HepG2 (cell line): Measurements from ENCODE around the gene CPT1B. TPM values are rescaled to one million over a fixed set of nuclear protein-coding genes. Genes with fewer than 3 reads are reported as not detected.

Experiments used
- AGO2 ChIP-seq: fragments of 200-400 bp; formaldehyde crosslinking; optimal IDR thresholded peaks from 2 replicates; pipeline ENCODE3; 2017; ENCODE audit warnings: mild to moderate bottlenecking, low read depth, low read length, moderate library complexity
- FOXP1 ChIP-seq, 2 experiments: fragments of 450-650 bp in 1 of 2; IDR thresholded peaks; 2 replicates each; pipeline ENCODE4 v1.6.1; 2017 to 2018; ENCODE audit warnings: antibody characterized with exemption in 1 of 2
- KAT8 ChIP-seq: IDR thresholded peaks from 2 replicates; pipeline ENCODE4 v1.6.1; 2016; ENCODE audit warnings: missing genetic modification reagents, missing compliant biosample characterization
- LCORL ChIP-seq, 2 experiments: fragments of 450-650 bp in 1 of 2; sonication (generic) in 1 of 2; formaldehyde crosslinking in 1 of 2; IDR thresholded peaks; 2 replicates each; pipeline versions ENCODE4 v1.5.0 to v1.6.1; 2017 to 2020; ENCODE audit warnings: antibody characterized with exemption in 1 of 2, missing genetic modification reagents in 1 of 2
- SOX13 ChIP-seq, 3 experiments: fragments of 450-650 bp in 1 of 3; sonication (generic) in 1 of 3; formaldehyde crosslinking in 1 of 3; IDR thresholded peaks in 2 of 3; conservative IDR thresholded peaks in 1 of 3; 2 replicates each; pipeline versions ENCODE4 v1.5.0 to v1.6.1; 2016 to 2020; ENCODE audit warnings: antibody characterized with exemption in 1 of 3, mild to moderate bottlenecking in 1 of 3, missing compliant biosample characterization in 1 of 3, missing genetic modification reagents in 1 of 3, moderate library complexity in 1 of 3
- TAF15 ChIP-seq: fragments of 200-400 bp; formaldehyde crosslinking; IDR thresholded peaks from one replicate; pipeline ENCODE4 v1.6.1; 2018; ENCODE audit warnings: mild to moderate bottlenecking, low read depth, low read length; ENCODE audit not compliant: poor library complexity, severe bottlenecking
- ZNF569 ChIP-seq: sonication (generic); formaldehyde crosslinking; IDR thresholded peaks from 2 replicates; pipeline ENCODE4 v1.5.0; 2020; ENCODE audit warnings: mild to moderate bottlenecking, missing genetic modification reagents, moderate library complexity, borderline replicate concordance
- polyA plus RNA-seq, 8 experiments: library from polyadenylated mRNA; depleted of rRNA in 3 of 8; stranded (reverse) in 7 of 8; unstranded in 1 of 8; fragments of >200 nt; fragmentation: Illumina TruSeq in 4 of 8; extraction: Trizol in 4 of 8; gene quantifications; 2 replicates each; pipeline versions ENCODE4 v1.2.1 to v1.2.3, GENCODE V29; 2011 to 2016; ENCODE audit warnings: low read depth in 4 of 8, missing spikeins in 1 of 8, mixed read lengths in 1 of 8; ENCODE audit not compliant: insufficient read depth in 1 of 8
- total RNA-seq, 5 experiments: library from RNA; depleted of rRNA; stranded (reverse); fragments of >200 nt; fragmentation: Illumina TruSeq; extraction: Trizol; gene quantifications; 2 replicates each; pipeline ENCODE4 v1.2.3, GENCODE V29; 2016; ENCODE audit warnings: low read depth in 1 of 5
- TF ChIP-seq, protein P1 (sequence below), 2 experiments: IDR thresholded peaks; 2 replicates each; pipeline ENCODE4 v1.6.1; 2011 to 2012; ENCODE audit warnings: low read length in 2 of 2, borderline replicate concordance in 1 of 2, low read depth in 1 of 2, mild to moderate bottlenecking in 1 of 2, moderate library complexity in 1 of 2
- TF ChIP-seq, protein P2 (sequence below): sonication (generic); formaldehyde crosslinking; IDR thresholded peaks from 2 replicates; pipeline ENCODE4 v1.4.0; 2020; ENCODE audit warnings: missing genetic modification reagents
- TF ChIP-seq, protein P3 (sequence below): sonication (generic); formaldehyde crosslinking; IDR thresholded peaks from 2 replicates; pipeline ENCODE4 v1.5.1; 2020; ENCODE audit warnings: missing genetic modification reagents, mild to moderate bottlenecking, borderline replicate concordance
- TF ChIP-seq, protein P4 (sequence below): sonication (generic); formaldehyde crosslinking; IDR thresholded peaks from 2 replicates; pipeline ENCODE4 v1.5.0; 2020; ENCODE audit warnings: missing genetic modification reagents
- TF ChIP-seq, protein P5 (sequence below): sonication (generic); formaldehyde crosslinking; IDR thresholded peaks from 2 replicates; pipeline ENCODE4 v1.4.0; 2020; ENCODE audit warnings: missing genetic modification reagents; ENCODE audit errors: not compliant biosample characterization

The CPT1B gene
- total and polyA plus RNA-seq, 2 of the 13 experiments (the other 11 are each of a cell fraction or from before 2014, with no cell fraction given): 9.2 to 19.5 TPM

DNA sequence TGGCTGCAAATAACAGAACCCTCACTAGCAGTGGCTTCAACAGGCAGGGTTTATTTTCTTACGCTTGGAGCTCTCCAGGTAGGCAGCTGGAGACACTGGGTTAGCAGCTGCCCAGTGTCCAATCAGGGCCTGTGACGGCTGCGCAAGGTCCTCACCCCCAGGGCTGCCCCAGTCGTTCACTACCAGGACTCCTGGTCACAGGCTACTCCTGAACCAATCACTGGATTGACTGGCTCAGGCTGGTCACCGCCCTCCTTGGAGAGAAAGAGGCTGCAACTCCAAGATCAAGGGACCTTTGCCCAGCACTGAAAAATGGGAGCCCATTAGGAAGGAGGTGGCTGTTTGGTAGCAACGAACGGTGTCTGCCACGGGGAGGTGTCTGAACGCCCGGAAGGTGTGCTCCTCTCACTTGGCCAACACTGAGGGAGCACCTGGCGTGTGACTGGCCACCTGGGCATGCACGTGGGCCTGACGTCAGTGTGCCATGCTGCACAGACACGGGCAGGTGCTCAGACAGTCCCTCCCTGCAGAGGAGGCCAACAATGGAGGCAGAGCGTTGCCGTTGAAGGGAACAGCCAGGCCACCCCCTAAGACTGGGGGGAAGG, 44.6 kb upstream of the CPT1B start (continued):
- TF ChIP-seq, protein P1, sequence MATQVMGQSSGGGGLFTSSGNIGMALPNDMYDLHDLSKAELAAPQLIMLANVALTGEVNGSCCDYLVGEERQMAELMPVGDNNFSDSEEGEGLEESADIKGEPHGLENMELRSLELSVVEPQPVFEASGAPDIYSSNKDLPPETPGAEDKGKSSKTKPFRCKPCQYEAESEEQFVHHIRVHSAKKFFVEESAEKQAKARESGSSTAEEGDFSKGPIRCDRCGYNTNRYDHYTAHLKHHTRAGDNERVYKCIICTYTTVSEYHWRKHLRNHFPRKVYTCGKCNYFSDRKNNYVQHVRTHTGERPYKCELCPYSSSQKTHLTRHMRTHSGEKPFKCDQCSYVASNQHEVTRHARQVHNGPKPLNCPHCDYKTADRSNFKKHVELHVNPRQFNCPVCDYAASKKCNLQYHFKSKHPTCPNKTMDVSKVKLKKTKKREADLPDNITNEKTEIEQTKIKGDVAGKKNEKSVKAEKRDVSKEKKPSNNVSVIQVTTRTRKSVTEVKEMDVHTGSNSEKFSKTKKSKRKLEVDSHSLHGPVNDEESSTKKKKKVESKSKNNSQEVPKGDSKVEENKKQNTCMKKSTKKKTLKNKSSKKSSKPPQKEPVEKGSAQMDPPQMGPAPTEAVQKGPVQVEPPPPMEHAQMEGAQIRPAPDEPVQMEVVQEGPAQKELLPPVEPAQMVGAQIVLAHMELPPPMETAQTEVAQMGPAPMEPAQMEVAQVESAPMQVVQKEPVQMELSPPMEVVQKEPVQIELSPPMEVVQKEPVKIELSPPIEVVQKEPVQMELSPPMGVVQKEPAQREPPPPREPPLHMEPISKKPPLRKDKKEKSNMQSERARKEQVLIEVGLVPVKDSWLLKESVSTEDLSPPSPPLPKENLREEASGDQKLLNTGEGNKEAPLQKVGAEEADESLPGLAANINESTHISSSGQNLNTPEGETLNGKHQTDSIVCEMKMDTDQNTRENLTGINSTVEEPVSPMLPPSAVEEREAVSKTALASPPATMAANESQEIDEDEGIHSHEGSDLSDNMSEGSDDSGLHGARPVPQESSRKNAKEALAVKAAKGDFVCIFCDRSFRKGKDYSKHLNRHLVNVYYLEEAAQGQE (IDR thresholded peaks at IDR 0.05; ENCODE audit: borderline replicate concordance in 1 of 2, low read depth in 1 of 2, low read length in 2 of 2): no peak
- TF ChIP-seq, protein P2, sequence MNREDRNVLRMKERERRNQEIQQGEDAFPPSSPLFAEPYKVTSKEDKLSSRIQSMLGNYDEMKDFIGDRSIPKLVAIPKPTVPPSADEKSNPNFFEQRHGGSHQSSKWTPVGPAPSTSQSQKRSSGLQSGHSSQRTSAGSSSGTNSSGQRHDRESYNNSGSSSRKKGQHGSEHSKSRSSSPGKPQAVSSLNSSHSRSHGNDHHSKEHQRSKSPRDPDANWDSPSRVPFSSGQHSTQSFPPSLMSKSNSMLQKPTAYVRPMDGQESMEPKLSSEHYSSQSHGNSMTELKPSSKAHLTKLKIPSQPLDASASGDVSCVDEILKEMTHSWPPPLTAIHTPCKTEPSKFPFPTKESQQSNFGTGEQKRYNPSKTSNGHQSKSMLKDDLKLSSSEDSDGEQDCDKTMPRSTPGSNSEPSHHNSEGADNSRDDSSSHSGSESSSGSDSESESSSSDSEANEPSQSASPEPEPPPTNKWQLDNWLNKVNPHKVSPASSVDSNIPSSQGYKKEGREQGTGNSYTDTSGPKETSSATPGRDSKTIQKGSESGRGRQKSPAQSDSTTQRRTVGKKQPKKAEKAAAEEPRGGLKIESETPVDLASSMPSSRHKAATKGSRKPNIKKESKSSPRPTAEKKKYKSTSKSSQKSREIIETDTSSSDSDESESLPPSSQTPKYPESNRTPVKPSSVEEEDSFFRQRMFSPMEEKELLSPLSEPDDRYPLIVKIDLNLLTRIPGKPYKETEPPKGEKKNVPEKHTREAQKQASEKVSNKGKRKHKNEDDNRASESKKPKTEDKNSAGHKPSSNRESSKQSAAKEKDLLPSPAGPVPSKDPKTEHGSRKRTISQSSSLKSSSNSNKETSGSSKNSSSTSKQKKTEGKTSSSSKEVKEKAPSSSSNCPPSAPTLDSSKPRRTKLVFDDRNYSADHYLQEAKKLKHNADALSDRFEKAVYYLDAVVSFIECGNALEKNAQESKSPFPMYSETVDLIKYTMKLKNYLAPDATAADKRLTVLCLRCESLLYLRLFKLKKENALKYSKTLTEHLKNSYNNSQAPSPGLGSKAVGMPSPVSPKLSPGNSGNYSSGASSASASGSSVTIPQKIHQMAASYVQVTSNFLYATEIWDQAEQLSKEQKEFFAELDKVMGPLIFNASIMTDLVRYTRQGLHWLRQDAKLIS (CRISPR knock-in tag): no peak
- TF ChIP-seq, protein P3, sequence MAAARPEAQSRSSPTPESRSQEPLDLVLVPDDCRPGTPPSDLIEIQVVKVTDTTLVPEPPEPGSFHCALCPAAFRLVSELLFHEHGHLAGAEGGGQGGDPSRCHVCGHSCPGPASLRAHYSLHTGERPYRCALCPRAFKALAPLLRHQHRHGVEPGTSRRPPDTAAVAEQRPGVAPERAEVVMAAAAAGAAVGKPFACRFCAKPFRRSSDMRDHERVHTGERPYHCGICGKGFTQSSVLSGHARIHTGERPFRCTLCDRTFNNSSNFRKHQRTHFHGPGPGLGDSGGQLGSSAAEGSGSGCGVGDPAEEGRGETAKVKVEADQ (CRISPR knock-in tag): peak; percentile 65; the same call in 1 of the 2 replicates
- TF ChIP-seq, protein P4, sequence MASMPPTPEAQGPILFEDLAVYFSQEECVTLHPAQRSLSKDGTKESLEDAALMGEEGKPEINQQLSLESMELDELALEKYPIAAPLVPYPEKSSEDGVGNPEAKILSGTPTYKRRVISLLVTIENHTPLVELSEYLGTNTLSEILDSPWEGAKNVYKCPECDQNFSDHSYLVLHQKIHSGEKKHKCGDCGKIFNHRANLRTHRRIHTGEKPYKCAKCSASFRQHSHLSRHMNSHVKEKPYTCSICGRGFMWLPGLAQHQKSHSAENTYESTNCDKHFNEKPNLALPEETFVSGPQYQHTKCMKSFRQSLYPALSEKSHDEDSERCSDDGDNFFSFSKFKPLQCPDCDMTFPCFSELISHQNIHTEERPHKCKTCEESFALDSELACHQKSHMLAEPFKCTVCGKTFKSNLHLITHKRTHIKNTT (CRISPR knock-in tag): no peak
- peak; percentile 34 for TF ChIP-seq AGO2
- TF ChIP-seq ZNF569: no peak
- no peak for TF ChIP-seq LCORL (IDR thresholded peaks at IDR 0.05)
- TF ChIP-seq LCORL (CRISPR knock-in tag; IDR thresholded peaks at IDR 0.05): no peak
- no peak for TF ChIP-seq TAF15
- no peak for TF ChIP-seq SOX13 (IDR thresholded peaks at IDR 0.05)
- TF ChIP-seq SOX13 (CRISPR knock-in tag; conservative IDR thresholded peaks at IDR 0.05 in 1 of 2, IDR thresholded peaks at IDR 0.05 in 1 of 2): no peak
- no peak for TF ChIP-seq FOXP1 (IDR thresholded peaks at IDR 0.05)
- no peak for TF ChIP-seq FOXP1 (CRISPR knock-in tag; IDR thresholded peaks at IDR 0.05)
- no peak for TF ChIP-seq KAT8
- TF ChIP-seq, protein P5, sequence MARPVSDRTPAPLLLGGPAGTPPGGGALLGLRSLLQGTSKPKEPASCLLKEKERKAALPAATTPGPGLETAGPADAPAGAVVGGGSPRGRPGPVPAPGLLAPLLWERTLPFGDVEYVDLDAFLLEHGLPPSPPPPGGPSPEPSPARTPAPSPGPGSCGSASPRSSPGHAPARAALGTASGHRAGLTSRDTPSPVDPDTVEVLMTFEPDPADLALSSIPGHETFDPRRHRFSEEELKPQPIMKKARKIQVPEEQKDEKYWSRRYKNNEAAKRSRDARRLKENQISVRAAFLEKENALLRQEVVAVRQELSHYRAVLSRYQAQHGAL (CRISPR knock-in tag): no peak
